Dedifferentiated amniotic fluid mesenchymal stem cell (primary cell): ENCODE measurements around the gene NPR3.

Experiments used
- DNase-seq: peaks from one replicate; pipeline ENCODE4 v3.0.0-alpha.2; 2016; ENCODE audit errors: extremely low spot score

The NPR3 gene

DNA sequence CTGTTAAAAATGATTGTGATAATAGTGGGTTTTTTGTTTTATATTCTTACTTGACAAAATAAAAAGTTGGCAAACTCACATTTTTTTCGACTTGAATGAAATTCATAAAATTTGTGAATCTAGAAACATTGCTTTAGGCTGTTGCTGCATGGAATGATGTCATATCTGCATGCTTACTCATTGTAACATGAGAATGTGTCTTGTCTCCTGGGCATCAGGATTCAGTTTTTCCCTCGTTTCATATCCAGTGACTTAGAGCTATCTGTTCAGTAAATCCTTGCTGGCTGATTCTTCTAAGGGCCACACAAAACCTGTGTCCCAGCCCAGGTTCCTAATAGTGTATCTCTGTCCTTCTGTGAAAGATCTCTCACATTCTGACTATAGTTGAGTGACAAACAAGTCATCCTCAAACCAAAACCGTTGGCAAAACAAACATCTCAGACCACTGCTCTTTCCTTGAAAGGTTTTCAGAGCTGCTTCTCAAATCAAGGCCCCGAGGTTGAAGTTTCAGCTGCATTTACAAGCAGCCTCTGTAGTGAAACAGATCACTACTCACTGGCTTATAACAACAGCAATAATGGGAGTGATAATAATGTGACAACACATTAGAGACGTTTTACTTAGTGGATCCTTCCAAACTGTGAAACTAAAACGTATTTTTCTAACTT lies 95.0 kb downstream of the NPR3 start:
- DNase-seq, result peak; percentile 88

DNA sequence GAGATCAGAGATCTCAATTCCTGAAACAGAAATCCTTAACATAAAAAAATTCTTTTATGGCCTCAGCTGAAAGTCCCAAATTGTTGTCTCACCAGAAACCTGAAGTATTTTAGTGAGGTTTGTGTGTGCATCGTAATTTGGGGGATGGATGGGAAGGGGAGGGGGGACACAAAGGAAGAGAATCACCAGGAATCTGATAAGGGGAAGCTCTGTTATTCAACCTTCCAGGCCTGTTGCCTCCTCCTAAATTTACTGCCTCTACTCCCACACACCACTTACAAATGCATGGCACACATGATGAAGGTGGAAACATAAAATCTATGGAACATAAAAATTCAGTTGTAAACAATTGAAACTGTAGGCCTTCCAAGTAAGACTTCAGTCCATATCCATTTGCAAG lies 97.7 kb downstream of the NPR3 start:
- DNase-seq, result no peak

DNA sequence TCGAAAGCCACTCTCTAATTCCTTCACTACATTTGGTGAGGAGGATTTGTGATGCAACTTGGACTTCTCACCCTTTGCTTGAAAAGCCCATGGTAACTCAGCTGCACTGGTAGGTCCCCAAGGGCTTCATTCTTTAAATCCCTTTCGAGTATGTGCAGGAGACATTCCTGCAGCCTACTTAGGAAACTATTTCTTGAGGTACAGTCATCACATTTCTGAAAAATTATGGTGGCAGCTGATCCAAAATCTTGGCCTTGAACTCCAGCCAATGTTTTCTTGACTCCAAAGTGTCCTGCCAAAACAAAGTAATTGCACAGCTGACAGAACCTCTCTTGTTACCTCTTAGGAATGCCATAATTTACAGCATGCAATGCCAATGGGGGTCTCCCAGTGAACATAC lies 99.7 kb downstream of the NPR3 start:
- DNase-seq, result peak; percentile 90

DNA sequence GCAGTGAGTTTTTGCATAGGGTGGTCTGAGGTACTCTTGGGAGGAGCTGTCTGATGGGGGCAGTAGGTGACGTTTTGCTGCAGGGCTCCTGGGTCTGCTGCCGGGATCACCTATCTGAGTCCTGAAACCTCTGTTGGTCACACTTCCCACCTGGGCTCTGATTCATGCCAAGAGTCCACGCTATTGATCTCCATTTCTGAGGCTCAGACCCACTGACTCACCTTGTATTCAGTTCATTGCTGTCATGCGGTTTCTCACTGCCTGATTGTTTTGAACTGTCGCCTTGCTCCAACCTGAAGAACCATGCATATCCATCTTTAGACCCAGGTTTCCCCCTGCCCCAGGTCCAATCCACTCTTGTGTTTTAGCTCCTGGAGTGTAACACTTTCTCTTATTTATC lies 101.3 kb downstream of the NPR3 start:
- DNase-seq, result no peak

DNA sequence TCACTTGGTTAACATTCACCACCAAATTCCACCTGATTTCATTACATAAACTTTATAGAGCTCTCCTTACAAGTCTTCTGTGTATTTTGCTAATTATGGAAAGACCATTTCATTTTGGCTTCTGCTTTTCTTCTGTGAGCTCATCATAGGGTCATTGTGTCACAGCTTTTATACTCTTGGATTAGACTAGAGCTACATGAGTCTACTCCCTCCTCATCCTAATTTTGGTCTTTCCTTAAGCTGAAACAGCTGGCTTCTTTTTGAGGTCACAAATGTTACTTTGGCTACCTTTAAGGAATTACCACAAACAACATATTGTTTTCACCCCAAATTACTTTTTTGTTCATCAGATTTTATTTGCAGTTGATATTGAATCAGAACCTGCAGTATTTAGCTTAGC lies 103.0 kb downstream of the NPR3 start:
- no peak for DNase-seq

DNA sequence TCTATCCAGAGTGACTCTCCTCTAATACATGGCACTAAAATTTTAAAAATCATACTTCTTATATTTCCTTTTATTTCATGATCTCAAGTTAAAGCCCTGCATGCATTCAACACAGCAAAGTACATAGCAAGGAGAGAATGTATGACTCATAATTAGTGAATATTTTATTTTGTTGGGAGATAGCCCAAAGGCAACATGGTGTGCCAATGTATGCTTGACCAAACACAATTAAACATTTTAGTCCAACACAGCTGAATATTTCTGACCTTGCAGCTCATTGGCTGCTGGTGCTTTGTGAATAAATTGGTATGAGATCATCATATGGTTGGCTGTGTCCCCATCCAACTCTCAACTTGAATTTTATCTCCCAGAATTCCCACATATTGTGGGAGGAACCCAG lies 103.5 kb downstream of the NPR3 start:
- peak; percentile 74 for DNase-seq

DNA sequence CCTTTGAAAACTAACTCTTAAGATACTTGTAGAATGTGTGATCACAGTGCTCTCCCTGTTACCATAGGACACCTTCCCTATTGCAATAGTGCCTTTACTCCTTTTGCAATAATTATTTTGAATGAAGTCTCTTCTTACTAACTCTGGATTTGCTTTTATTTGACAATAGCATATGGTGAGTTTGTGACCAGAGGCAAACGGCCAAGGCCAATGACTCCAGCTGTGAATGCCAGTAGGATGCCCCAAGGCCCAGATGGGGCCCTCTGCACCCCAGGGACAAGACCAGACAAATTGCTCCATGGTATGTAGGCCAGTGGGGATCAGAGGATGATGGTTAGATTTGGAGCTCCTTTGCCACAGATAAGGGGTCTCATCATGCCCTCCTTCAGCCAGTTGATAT lies 116.9 kb downstream of the NPR3 start:
- DNase-seq, result no peak

DNA sequence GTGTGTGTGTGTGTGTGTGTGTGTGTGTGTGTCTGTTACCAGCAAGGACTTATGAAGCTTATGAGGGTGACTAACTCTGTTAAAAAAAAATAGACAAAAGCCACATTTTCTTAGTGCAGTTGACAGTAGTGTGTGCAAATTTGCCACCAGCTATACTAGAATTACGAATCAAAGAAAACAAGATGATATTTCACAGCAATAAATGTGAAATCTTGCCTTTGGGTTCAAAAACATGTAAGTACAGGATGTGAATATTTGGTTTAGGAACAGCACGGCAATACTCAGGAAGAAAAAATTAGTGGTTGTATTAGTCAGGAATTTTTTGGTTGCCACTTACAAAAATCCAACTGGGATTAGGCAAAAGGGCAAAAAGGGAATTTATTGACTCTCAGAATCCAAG lies 117.4 kb downstream of the NPR3 start:
- peak; percentile 22 for DNase-seq

DNA sequence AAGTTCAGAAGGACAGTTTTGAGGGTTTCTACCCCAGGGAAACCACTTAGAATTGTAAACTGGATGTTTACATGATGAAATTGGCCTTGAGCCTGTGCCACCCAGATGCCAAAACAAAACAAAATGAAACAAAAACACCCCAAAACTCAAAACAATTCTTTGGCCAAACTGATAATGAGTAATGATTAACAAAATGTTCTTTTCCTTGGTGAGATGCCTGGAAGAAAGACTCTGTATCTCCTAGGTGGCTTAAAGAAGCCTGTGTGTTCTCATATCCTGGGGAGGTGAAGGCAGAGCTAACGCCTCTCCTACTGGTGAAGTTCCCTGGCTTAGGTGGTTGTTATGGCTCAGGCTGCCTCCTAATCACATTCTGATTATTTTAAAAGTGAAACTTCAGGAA lies 120.5 kb downstream of the NPR3 start:
- DNase-seq, result no peak

DNA sequence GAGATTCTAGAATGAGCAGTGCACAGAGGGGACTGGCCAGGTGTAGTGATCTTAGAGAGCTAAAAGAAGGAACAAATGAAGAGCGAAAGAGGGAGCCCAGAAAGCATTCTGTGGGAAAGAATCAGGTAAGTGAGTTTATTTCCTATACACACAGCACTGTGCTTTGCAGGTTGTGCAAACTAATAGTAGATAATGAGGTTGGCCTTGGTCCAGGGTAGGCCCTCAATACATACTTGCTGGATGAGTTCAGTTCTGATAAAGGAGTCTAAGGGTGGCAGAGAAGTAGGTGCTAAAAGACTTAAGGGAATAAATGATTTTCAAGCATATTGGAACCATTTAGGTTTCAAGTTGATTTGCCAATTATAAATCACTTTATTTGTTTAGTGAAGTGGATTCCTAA lies 122.0 kb downstream of the NPR3 start:
- no peak for DNase-seq

DNA sequence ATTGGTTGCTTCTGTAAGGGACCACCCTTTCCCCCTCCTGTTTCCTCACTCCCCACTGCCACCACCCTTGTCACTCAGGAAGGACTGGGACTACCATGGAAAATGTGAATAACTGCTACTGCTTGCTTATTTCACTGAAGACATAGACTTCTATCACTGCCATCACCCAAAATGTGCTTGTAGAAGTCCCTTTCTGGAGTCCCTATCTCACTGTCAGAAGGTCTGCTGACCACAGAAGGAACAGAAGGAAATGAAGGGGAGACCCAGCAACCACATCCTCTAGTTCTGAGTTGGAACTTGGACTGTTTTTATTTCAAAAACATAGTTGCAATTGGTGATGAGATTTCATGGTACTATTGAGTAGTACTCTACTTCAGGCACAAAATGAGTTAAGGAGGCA lies 122.5 kb downstream of the NPR3 start:
- DNase-seq, result no peak

DNA sequence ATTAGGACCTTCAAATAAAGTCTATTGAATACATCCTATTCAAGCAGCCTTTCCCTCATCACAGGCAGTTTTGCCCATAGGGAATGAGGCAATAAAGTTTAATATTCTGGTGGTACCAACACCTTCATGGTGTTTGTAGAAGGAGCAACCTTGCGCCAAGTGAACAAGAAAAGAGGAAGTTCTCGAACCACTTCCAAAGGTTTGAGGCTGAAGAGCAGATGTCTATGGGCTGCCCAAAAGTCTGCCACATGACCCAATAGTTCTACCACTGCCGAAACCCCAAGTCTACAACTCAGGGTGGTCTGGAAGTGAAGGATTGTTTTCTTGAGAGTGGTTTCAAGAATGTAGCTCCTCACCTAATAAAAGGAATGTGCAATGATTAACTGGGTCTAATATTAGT lies 123.1 kb downstream of the NPR3 start:
- DNase-seq, result no peak

DNA sequence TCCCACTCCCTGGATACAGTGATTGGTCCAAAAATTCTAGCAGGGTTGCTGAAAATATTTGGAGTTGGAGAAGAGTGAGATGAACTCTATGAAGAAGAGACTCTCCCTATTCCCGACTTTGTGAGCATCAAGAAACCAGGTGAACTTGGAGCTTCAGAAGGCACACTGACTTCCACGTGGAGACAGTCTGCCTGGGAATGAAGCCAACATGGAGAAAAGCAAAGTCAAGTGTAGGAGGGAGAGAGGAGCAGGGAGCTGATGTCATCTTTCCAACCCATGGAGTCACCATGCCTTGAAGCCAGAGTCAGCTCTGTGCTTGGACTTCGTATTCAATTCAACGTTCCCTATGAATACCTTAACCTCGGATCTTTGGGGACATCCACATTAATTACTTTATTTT lies 125.1 kb downstream of the NPR3 start:
- DNase-seq, result no peak

DNA sequence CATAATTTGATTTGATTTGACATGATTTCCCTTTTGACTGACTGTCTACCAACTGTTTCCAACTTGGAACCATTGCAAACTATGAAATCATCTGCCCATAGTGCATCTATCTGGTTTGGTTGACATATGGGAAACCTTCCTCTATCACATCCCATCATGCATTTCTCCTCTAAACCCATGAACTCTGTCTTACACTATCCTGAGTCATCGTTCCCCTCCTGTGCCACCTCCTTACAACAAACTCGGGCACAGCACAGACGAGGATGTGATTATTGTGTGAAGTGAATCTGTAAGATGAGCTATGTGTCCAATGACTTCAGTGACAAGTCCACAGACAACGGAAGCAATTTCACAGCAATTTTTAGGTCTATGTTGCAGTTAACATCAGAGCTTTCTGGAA lies 126.1 kb downstream of the NPR3 start:
- no peak for DNase-seq

DNA sequence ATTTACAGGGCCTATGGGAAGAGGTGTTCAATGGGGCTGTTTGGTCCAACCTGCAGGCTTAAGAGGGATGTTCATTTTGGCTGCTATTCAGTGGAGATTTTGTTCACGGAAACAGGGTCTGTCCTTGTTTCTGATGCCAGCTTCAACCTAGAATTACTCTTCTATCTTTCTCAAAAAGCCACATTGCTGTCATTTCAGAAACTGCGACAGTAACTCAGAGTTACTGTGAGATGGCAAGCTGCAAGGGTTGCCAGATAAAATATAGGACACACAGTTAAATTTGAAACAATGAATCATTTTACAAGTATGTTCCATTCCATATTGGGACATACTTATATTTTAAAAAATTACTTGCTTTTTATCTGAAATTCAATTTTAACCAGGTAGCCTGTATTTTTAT lies 128.0 kb downstream of the NPR3 start:
- DNase-seq, result no peak

DNA sequence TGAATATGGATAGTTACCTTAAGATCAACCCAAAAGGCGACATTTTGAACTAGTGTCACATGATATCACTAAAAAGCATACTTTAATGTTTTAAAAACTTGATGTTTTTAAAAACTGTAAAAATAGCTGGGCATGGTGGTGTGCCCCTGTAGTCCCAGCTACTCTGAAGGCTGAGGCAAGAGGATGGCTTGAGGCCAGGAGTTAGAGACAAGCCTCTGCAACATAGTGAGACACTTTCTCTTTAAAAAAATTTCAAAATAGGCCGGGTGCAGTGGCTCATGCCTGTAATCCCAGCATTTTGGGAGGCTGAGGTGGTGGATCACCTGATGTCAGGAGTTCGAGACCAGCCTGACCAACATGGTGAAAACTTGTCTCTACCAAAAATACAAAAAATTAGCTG lies 129.5 kb downstream of the NPR3 start:
- no peak for DNase-seq
